Measurements from ENCODE around the gene ANKRD52. TPM values are rescaled to one million over a fixed set of nuclear protein-coding genes. Genes with fewer than 3 reads are reported as not detected.

Gene ANKRD52
- total RNA-seq, 1 donor from 2014 or later: 28.0 TPM

DNA sequence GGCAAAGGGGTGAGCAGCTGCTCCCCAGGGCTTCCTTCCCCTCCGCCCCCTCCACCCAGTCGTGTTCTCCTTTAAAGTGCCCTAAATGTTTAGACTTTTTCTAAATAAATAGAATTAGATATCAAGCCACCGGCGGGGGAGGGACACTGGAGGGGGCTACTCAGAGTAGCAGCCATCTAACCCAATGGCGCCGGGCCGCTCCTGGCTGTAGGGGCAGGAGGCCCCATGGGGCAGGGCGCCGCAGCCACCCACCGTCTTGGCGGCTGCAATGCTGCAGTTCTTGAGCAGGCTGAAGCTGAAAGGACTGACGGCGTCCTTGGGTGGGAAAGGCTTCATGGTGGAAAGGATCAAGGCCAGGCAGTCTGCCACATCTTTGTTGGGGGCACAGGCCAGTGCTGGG is 15.2 kb downstream of the ANKRD52 start:
- no peak for ATAC-seq
- no peak overlapping the region for H3K27ac ChIP-seq
- DNase-seq: no peak
- H3K4me1 ChIP-seq: no peaks in the 10 kb centered on the region
- H3K4me3 ChIP-seq: no peak overlapping the region
- H3K36me3 ChIP-seq: peaks cover 93% of the 10 kb centered on the region
- H3K9me3 ChIP-seq: no peaks in the 10 kb centered on the region
- no peaks in the 10 kb centered on the region for H3K27me3 ChIP-seq
- TF ChIP-seq, protein P1, sequence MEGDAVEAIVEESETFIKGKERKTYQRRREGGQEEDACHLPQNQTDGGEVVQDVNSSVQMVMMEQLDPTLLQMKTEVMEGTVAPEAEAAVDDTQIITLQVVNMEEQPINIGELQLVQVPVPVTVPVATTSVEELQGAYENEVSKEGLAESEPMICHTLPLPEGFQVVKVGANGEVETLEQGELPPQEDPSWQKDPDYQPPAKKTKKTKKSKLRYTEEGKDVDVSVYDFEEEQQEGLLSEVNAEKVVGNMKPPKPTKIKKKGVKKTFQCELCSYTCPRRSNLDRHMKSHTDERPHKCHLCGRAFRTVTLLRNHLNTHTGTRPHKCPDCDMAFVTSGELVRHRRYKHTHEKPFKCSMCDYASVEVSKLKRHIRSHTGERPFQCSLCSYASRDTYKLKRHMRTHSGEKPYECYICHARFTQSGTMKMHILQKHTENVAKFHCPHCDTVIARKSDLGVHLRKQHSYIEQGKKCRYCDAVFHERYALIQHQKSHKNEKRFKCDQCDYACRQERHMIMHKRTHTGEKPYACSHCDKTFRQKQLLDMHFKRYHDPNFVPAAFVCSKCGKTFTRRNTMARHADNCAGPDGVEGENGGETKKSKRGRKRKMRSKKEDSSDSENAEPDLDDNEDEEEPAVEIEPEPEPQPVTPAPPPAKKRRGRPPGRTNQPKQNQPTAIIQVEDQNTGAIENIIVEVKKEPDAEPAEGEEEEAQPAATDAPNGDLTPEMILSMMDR (IDR thresholded peaks at IDR 0.05): no peak
- intact Hi-C loops (cut with DNase I): no loop called here

DNA sequence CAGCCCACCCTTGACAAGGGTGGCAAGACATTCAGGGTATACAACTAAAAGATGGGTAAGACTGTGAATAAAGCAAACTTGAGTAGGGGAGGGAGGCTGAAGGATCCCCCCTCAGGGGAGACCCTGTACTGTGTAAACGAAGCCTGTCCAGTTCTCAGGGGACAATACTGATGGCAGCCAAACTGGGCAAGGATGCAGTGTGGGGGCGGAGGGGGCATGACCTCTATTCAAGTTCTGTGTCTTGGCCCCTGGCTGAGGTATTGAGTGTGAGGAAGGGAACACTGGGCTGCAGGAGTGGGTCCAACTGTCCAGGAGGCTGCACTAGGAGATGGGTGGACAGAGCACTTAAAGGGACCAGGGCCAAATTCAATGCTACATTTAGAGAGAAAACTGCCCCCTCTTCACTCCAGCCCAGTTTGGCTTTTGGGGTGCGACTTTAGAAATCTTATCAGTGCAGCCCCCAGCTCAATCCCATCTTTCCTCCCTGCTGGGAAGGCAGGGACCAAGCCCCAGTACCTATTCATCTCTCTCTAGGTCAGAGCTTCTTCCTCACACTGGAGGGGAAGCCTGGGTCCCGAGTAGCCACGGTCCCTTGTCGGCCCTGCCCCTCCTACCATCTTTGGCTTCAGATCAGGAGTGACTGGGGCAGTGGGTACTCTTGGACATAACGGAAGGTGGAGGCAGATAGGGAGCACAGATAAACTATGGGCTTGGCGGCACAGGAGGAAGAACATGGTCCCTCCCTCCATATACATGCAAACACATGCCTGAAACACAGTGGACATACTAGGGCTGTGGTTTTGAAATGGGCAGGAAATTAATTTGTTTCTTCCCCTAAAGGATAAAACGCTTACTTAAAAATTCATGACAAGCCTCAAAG is 16.5 kb downstream of the ANKRD52 start:
- H3K36me3 ChIP-seq: peaks cover 80% of the 10 kb centered on the region
- H3K27ac ChIP-seq: no peak overlapping the region
- H3K4me3 ChIP-seq: no peak overlapping the region
- H3K9me3 ChIP-seq: no peaks in the 10 kb centered on the region
- no peaks in the 10 kb centered on the region for H3K27me3 ChIP-seq
- no peaks in the 10 kb centered on the region for H3K4me1 ChIP-seq
- ATAC-seq (no peak), DNase-seq (no peak)
- intact Hi-C loops (cut with DNase I): no loop called here
- TF ChIP-seq, protein P1 (IDR thresholded peaks at IDR 0.05): no peak

DNA sequence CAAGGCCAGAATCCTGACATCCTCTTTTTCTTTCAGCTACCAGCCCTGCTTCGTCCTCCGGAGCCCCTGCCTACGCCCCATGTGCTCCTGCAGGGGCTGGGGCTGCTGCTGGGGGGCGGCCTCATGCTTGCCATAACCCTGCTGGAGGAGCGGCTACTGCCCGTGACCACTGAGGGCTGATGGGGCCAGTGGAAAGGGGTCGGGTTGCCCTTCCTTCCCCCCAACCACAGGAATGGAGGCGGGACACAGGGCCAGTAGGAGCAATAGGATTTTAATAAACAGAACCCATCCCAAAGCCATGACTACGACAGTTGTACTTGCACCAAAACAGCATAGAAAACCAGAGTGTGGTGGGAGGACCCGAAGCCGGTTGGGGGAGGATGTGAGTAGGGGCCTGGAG is 20.6 kb downstream of the ANKRD52 start:
- H3K9me3 ChIP-seq: no peaks in the 10 kb centered on the region
- intact Hi-C loops (cut with DNase I): no loop called here
- H3K27me3 ChIP-seq: no peaks in the 10 kb centered on the region
- H3K27ac ChIP-seq: no peak overlapping the region
- TF ChIP-seq, protein P1 (IDR thresholded peaks at IDR 0.05): no peak
- ATAC-seq (no peak), DNase-seq (no peak)
- peaks cover 39% of the 10 kb centered on the region for H3K36me3 ChIP-seq
- no peak overlapping the region for H3K4me3 ChIP-seq
- no peaks in the 10 kb centered on the region for H3K4me1 ChIP-seq

DNA sequence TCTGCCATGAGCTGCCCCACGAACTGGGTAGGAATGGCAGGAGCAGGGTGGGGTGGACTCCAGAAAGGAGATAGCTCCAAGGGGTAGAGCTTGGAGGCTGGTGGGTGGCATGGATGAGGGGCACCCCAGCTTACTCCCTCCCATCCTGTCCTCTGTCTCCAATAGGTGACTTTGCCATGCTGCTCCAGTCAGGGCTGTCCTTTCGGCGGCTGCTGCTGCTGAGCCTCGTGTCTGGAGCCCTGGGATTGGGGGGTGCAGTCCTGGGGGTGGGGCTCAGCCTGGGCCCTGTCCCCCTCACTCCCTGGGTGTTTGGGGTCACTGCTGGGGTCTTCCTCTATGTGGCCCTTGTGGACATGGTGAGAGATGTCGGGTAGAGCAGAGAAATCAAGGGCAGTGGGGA is 21.2 kb downstream of the ANKRD52 start:
- Histone ChIP-seq H3K36me3 (peaks cover 33% of the 10 kb centered on the region), H3K4me1 (no peaks in the 10 kb centered on the region), H3K4me3 (no peak overlapping the region), H3K9me3 (no peaks in the 10 kb centered on the region), H3K27me3 (no peaks in the 10 kb centered on the region), H3K27ac (no peak overlapping the region)
- ATAC-seq: no peak
- TF ChIP-seq, protein P1 (IDR thresholded peaks at IDR 0.05): no peak
- intact Hi-C loops (cut with DNase I): no loop called here
- DNase-seq: no peak

DNA sequence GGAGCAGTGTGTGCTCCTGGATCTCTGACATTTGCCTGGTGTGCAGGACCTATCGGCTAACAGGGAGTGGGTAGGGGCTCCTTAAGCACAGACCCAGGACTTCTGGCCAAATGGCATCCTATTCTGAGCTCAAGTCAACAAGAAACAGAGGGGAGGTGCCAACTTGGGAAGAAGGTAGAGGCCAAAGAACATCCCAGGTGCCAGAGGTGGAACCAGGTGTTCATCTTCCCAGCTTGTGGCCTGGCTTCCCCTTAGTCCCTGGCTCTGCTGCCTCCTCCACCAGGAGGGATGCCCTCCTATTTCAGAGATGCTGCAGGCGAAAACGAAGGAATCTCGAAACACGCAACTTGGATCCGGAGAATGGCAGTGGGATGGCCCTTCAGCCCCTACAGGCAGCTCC is 22.1 kb downstream of the ANKRD52 start:
- no peaks in the 10 kb centered on the region for H3K4me1 ChIP-seq
- H3K36me3 ChIP-seq: peaks cover 24% of the 10 kb centered on the region
- no peaks in the 10 kb centered on the region for H3K27me3 ChIP-seq
- intact Hi-C loops (cut with DNase I): no loop called here
- TF ChIP-seq, protein P1 (IDR thresholded peaks at IDR 0.05): no peak
- no peaks in the 10 kb centered on the region for H3K9me3 ChIP-seq
- DNase-seq: no peak
- H3K4me3 ChIP-seq: no peak overlapping the region
- ATAC-seq: no peak
- H3K27ac ChIP-seq: no peak overlapping the region
